H1 (cell line): ENCODE measurements around the gene ATXN7. TPM values are rescaled to one million over a fixed set of nuclear protein-coding genes. Genes with fewer than 3 reads are reported as not detected.

Experiments used
- CTCF ChIA-PET: fragments of 300-600 bp; sonication (Branson Sonifier 250); formaldehyde crosslinking; loops from one replicate; lab custom pipeline; 2021; ENCODE audit not compliant: partially characterized antibody; lab: Charles Lee
- POLR2A ChIA-PET: fragments of 300-600 bp; sonication (Branson Sonifier 250); formaldehyde crosslinking; loops from one replicate; lab custom pipeline; 2021; ENCODE audit warnings: inconsistent platforms; ENCODE audit not compliant: partially characterized antibody; lab: Charles Lee
- DNase-seq, 2 experiments: peaks; one replicate each; pipeline versions ENCODE4 v3.0.0 to v3.0.0-alpha.2; 2010 to 2022; ENCODE audit warnings: low spot score in 2 of 2, low read depth in 1 of 2, mixed read lengths in 1 of 2
- FAIRE-seq: peaks from 2 replicates; lab custom pipeline; 2011; peaks lifted over from hg19 to GRCh38; lab: Jason Lieb, UNC
- H2AFZ ChIP-seq: 2 replicates; pipeline ENCODE4 v1.8.1; 2012; ENCODE audit warnings: low read length, inconsistent platforms
- H2AK5ac ChIP-seq: 2 replicates; pipeline ENCODE4 v1.6.1; 2013; ENCODE audit warnings: low read depth, low read length
- H2BK120ac ChIP-seq: replicated peaks from 2 replicates; pipeline ENCODE3; 2013; ENCODE audit warnings: low read depth, low read length, inconsistent platforms
- H2BK12ac ChIP-seq: 2 replicates; pipeline ENCODE4 v1.6.1; 2013; ENCODE audit warnings: low read depth, low read length
- H2BK15ac ChIP-seq: 2 replicates; pipeline ENCODE4 v1.6.1; 2013; ENCODE audit warnings: low read length
- H2BK20ac ChIP-seq: 2 replicates; pipeline ENCODE4 v1.6.1; 2013; ENCODE audit warnings: low read length
- H2BK5ac ChIP-seq: 2 replicates; pipeline ENCODE4 v1.6.1; 2013; ENCODE audit warnings: low read depth, low read length
- H3K14ac ChIP-seq: 2 replicates; pipeline ENCODE4 v1.6.1; 2013; ENCODE audit warnings: inconsistent platforms; ENCODE audit not compliant: insufficient read length
- H3K18ac ChIP-seq: 2 replicates; pipeline ENCODE4 v1.6.1; 2013; ENCODE audit warnings: low read length; ENCODE audit errors: extremely low read depth
- H3K23ac ChIP-seq: 2 replicates; pipeline ENCODE4 v1.6.1; 2013; ENCODE audit warnings: inconsistent platforms; ENCODE audit not compliant: insufficient read length
- H3K23me2 ChIP-seq: 2 replicates; pipeline ENCODE4 v1.6.1; 2013; ENCODE audit warnings: low read depth, low read length
- H3K27ac ChIP-seq: 2 replicates; pipeline ENCODE4 v1.6.1; 2011; ENCODE audit warnings: low read depth, low read length, inconsistent platforms
- H3K27me3 ChIP-seq, 4 experiments: replicated peaks in 1 of 4; 1 replicate in 1 of 4; 2 replicates in 3 of 4; pipeline versions ENCODE4 v1.6.1 to v1.8.1; 2011 to 2013; ENCODE audit warnings: low read length in 3 of 4, mild to moderate bottlenecking in 3 of 4, inconsistent platforms in 2 of 4, mixed read lengths in 2 of 4, moderate library complexity in 1 of 4; ENCODE audit not compliant: control insufficient read depth in 3 of 4, insufficient read depth in 3 of 4; ENCODE audit errors: extremely low read depth in 1 of 4
- H3K36me3 ChIP-seq, 4 experiments: 2 replicates each; pipeline versions ENCODE4 v1.6.1 to v1.8.1; 2011 to 2013; ENCODE audit warnings: mild to moderate bottlenecking in 4 of 4, low read length in 3 of 4, moderate library complexity in 2 of 4, control low read depth in 1 of 4, inconsistent platforms in 1 of 4; ENCODE audit not compliant: insufficient read depth in 4 of 4, control insufficient read depth in 2 of 4
- H3K4ac ChIP-seq: replicated peaks from 2 replicates; pipeline ENCODE3; 2013; ENCODE audit warnings: low read length, low read depth, mixed read lengths, inconsistent platforms; ENCODE audit not compliant: insufficient read length
- H3K4me1 ChIP-seq, 4 experiments: replicated peaks in 1 of 4; 1 replicate in 1 of 4; 2 replicates in 3 of 4; pipeline versions ENCODE4 v1.6.1 to v1.8.1; 2011 to 2013; ENCODE audit warnings: low read length in 3 of 4, inconsistent platforms in 2 of 4, mixed read lengths in 1 of 4; ENCODE audit not compliant: insufficient read depth in 4 of 4, control insufficient read depth in 3 of 4
- H3K4me2 ChIP-seq, 2 experiments: 2 replicates each; pipeline versions ENCODE4 v1.6.1 to v1.8.1; 2011 to 2013; ENCODE audit warnings: low read depth in 2 of 2, low read length in 2 of 2, control low read depth in 1 of 2, inconsistent platforms in 1 of 2, mild to moderate bottlenecking in 1 of 2; ENCODE audit not compliant: insufficient read depth in 1 of 2
- H3K4me3 ChIP-seq, 4 experiments: fragments of 200-600, 300-600 bp in 1 of 4; sonication (generic), shearing (Covaris generic), sonication (Bioruptor Twin) in 1 of 4; 2 replicates each; pipeline versions ENCODE4 v1.5.1 to v1.8.1; 2011 to 2016; ENCODE audit warnings: low read length in 4 of 4, low read depth in 3 of 4, control low read depth in 2 of 4, inconsistent platforms in 2 of 4, mild to moderate bottlenecking in 2 of 4, mixed read lengths in 1 of 4, moderate library complexity in 1 of 4; ENCODE audit not compliant: insufficient read depth in 2 of 4; ENCODE audit errors: extremely low read depth in 1 of 4
- H3K56ac ChIP-seq: replicated peaks from 2 replicates; pipeline ENCODE3; 2013; ENCODE audit warnings: low read depth, mild to moderate bottlenecking, mixed read lengths, low read length, inconsistent platforms; ENCODE audit not compliant: insufficient read length
- H3K79me1 ChIP-seq: 2 replicates; pipeline ENCODE4 v1.6.1; 2013; ENCODE audit warnings: low read depth, low read length, control low read depth
- H3K79me2 ChIP-seq, 2 experiments: 2 replicates each; pipeline versions ENCODE4 v1.6.1 to v1.8.1; 2012 to 2013; ENCODE audit warnings: low read length in 2 of 2, mild to moderate bottlenecking in 2 of 2, inconsistent platforms in 1 of 2; ENCODE audit not compliant: insufficient read depth in 2 of 2, control insufficient read depth in 1 of 2
- H3K9ac ChIP-seq, 4 experiments: replicated peaks in 1 of 4; 1 replicate in 1 of 4; 2 replicates in 3 of 4; pipeline versions ENCODE4 v1.6.1 to v1.8.1; 2011 to 2013; ENCODE audit warnings: low read depth in 3 of 4, low read length in 3 of 4, control low read depth in 2 of 4, mild to moderate bottlenecking in 2 of 4, moderate library complexity in 2 of 4, inconsistent platforms in 1 of 4; ENCODE audit errors: extremely low read depth in 1 of 4
- H3K9me3 ChIP-seq, 2 experiments: 2 replicates each; pipeline versions ENCODE4 v1.6.1 to v1.8.1; 2012 to 2013; ENCODE audit warnings: mild to moderate bottlenecking in 2 of 2, moderate library complexity in 2 of 2, control low read depth in 1 of 2, inconsistent platforms in 1 of 2, low read depth in 1 of 2, low read length in 1 of 2, mixed read lengths in 1 of 2; ENCODE audit not compliant: insufficient read depth in 2 of 2
- H4K20me1 ChIP-seq, 2 experiments: replicated peaks in 1 of 2; 2 replicates each; pipeline versions ENCODE3 to v1.8.1; 2011 to 2013; ENCODE audit warnings: inconsistent platforms in 2 of 2, low read length in 2 of 2, mild to moderate bottlenecking in 1 of 2; ENCODE audit not compliant: insufficient read depth in 2 of 2, control insufficient read depth in 1 of 2
- H4K5ac ChIP-seq: 2 replicates; pipeline ENCODE4 v1.6.1; 2013; ENCODE audit warnings: low read length, low read depth, mixed read lengths, inconsistent platforms; ENCODE audit not compliant: insufficient read length
- H4K8ac ChIP-seq: 2 replicates; pipeline ENCODE4 v1.8.0; 2013; ENCODE audit warnings: mild to moderate bottlenecking, moderate library complexity, low read length, inconsistent platforms; ENCODE audit not compliant: insufficient read depth; ENCODE audit errors: extremely low read depth
- H4K91ac ChIP-seq: replicated peaks from 2 replicates; pipeline ENCODE3; 2013; ENCODE audit warnings: low read length, mixed read lengths, inconsistent platforms; ENCODE audit not compliant: insufficient read length
- CEBPB ChIP-seq: IDR thresholded peaks from 2 replicates; pipeline ENCODE4 v1.6.1; 2012; ENCODE audit warnings: low read depth, low read length
- EZH2 ChIP-seq: fragments of 200-600 bp; sonication (generic); IDR thresholded peaks from 2 replicates; pipeline ENCODE4 v1.7.1; 2012; ENCODE audit warnings: low read depth, mild to moderate bottlenecking, moderate library complexity, low read length, inconsistent platforms; ENCODE audit not compliant: severe bottlenecking
- JUN ChIP-seq: IDR thresholded peaks from 2 replicates; pipeline ENCODE4 v1.6.1; 2011; ENCODE audit warnings: low read depth, mild to moderate bottlenecking, improper control_type of control experiment, low read length
- NRF1 ChIP-seq: IDR thresholded peaks from 2 replicates; pipeline ENCODE4 v1.6.1; 2011; ENCODE audit warnings: mild to moderate bottlenecking, low read depth, low read length, improper control_type of control experiment
- RBBP5 ChIP-seq: IDR thresholded peaks from 2 replicates; pipeline ENCODE4 v1.7.1; 2012; ENCODE audit warnings: low read depth, mild to moderate bottlenecking, inconsistent platforms, low read length, moderate library complexity, borderline replicate concordance
- RFX5 ChIP-seq: IDR thresholded peaks from 2 replicates; pipeline ENCODE4 v1.6.1; 2011; ENCODE audit warnings: low read depth, low read length, improper control_type of control experiment, borderline replicate concordance
- SP2 ChIP-seq: IDR thresholded peaks from 2 replicates; pipeline ENCODE4 v1.6.1; 2012; ENCODE audit warnings: mild to moderate bottlenecking, low read length, inconsistent platforms
- WGBS, 2 experiments: shearing (Covaris generic) in 1 of 2; methylation state at CpG; one replicate each; pipeline versions ENCODE4 v1.1.6 to v1.1.7; 2013 to 2015; ENCODE audit warnings: low lambda C conversion rate in 2 of 2, mixed read lengths in 2 of 2, inconsistent platforms in 1 of 2, low coverage in 1 of 2, missing lambda C conversion rate in 1 of 2; ENCODE audit not compliant: insufficient replicate concordance in 2 of 2, insufficient coverage in 1 of 2, insufficient read length in 1 of 2; ENCODE audit errors: extremely low coverage in 1 of 2, missing lambda C conversion rate in 1 of 2; 5-methylcytosine and 5-hydroxymethylcytosine counted together
- polyA plus RNA-seq, 7 experiments: library from polyadenylated mRNA; depleted of rRNA in 3 of 7; stranded (reverse) in 5 of 7; unstranded in 2 of 7; fragments of >200 nt in 5 of 7; fragments of 200-250 nt in 2 of 7; gene quantifications; 1 replicate in 5 of 7; 2 replicates in 1 of 7; 4 replicates in 1 of 7; pipeline versions ENCODE4 v1.2.1 to v1.2.3, GENCODE V29; 2011 to 2013; ENCODE audit warnings: missing spikeins in 2 of 7, mixed read lengths in 2 of 7
- total RNA-seq: library from RNA; stranded (reverse); fragmentation: NEBNext Ultra II Directional; extraction: Animal tissue kit (Norgen Biotek cat#: 25700); gene quantifications from 2 replicates; pipeline ENCODE4 v1.2.1, GENCODE V29; 2021
- TF ChIP-seq, protein P1 (sequence below): IDR thresholded peaks from 2 replicates; pipeline ENCODE4 v1.6.1; 2011; ENCODE audit warnings: low read length, improper control_type of control experiment

ATXN7 gene
- total and polyA plus RNA-seq, 2 of the 8 experiments (the other 6 are each of a cell fraction or from before 2014, with no cell fraction given) = 15.5 to 16.8 TPM

DNA sequence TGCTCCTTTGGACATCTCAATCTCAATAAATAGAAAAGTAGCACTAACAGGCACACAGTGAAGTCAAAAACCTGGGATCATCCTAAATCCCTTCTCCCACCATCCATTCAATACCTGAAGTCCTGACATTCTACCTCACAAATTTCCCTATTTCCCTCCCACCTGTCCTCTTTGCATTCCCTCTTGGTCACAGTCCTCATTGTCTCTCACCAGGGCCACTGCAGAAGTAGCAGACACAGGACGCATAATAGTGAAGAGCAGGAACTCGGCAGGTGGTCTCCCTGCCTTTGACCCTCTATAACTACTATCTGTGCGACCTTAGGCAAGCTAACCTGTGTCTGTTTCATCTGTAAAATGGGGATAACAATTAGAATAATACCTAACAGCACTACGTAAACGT is 2.4 kb upstream of the ATXN7 start:
- H3K18ac ChIP-seq = no peak overlapping the region
- no peak for TF ChIP-seq RBBP5
- TF ChIP-seq SP2 = no peak
- TF ChIP-seq JUN = no peak
- TF ChIP-seq RFX5 = no peak
- TF ChIP-seq EZH2 = no peak
- TF ChIP-seq, protein P1, sequence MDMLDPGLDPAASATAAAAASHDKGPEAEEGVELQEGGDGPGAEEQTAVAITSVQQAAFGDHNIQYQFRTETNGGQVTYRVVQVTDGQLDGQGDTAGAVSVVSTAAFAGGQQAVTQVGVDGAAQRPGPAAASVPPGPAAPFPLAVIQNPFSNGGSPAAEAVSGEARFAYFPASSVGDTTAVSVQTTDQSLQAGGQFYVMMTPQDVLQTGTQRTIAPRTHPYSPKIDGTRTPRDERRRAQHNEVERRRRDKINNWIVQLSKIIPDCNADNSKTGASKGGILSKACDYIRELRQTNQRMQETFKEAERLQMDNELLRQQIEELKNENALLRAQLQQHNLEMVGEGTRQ = no peak
- TF ChIP-seq CEBPB = no peak
- TF ChIP-seq NRF1 = no peak
- TF ChIP-seq, all 59 proteins: peak for 0
- no peaks in the 10 kb centered on the region for H4K20me1 ChIP-seq
- no peak overlapping the region for H3K27ac ChIP-seq
- no peak overlapping the region for H3K4me3 ChIP-seq
- H3K23ac ChIP-seq = no peak overlapping the region
- H3K4ac ChIP-seq = no peak overlapping the region
- no peak overlapping the region for H2AFZ ChIP-seq
- peaks cover 3% of the 10 kb centered on the region; the same call in 1 of the 2 replicates for H3K79me1 ChIP-seq
- 41% methylated on average over 5 of the region's 5 CpGs; no CpG with 5 or more reads in 1 of the 2 experiments for WGBS, 2 experiments
- FAIRE-seq = no peak
- H3K14ac ChIP-seq = no peak overlapping the region
- POLR2A ChIA-PET = interaction anchor here (0.9 to 1.6 kb wide), 4 partner anchors 9 to 50 kb away, joined by 4 to 6 read pairs (median 4); partner anchors contain the start of gene SCAANT1
- H2BK120ac ChIP-seq = no peak overlapping the region
- peak overlapping the region; percentile 12 to 52; a peak in 2 of 4 replicates for H3K4me2 ChIP-seq
- H2AK5ac ChIP-seq = no peak overlapping the region
- DNase-seq = no peak
- peaks cover 5 to 24% (median 13%) of the 10 kb centered on the region in 4 experiments for H3K4me1 ChIP-seq
- no peak overlapping the region for H3K56ac ChIP-seq
- H4K91ac ChIP-seq = no peak overlapping the region
- no peaks in the 10 kb centered on the region for H3K9me3 ChIP-seq
- H4K8ac ChIP-seq = no peak overlapping the region
- H2BK12ac ChIP-seq = no peak overlapping the region
- H3K23me2 ChIP-seq = peaks cover 6% of the 10 kb centered on the region
- peaks cover 0 to 68% of the 10 kb centered on the region in 2 experiments; a peak in 2 of 4 replicates for H3K79me2 ChIP-seq
- no peak overlapping the region for H4K5ac ChIP-seq
- CTCF ChIA-PET = no interaction called here
- H2BK20ac ChIP-seq = no peak overlapping the region
- no peak overlapping the region for H2BK15ac ChIP-seq
- no peak overlapping the region for H3K9ac ChIP-seq
- H3K27me3 ChIP-seq = no peaks in the 10 kb centered on the region
- no peaks in the 10 kb centered on the region for H3K36me3 ChIP-seq
- no peak overlapping the region for H2BK5ac ChIP-seq
